NCI-H345 treated with DMSO at 0.1 percent for 48 hours (cell line): Measurements from ENCODE around the gene S1PR2.
"Not testable (repeated sequence)": the region's sequence is repeated elsewhere in the genome, so short reads cannot be mapped to it uniquely, and the experiment has no call there.

Experiments
- DNase-seq: peaks from one replicate; lab custom pipeline; 2025; ENCODE audit not compliant: unreplicated experiment; lab: John Stamatoyannopoulos, UW

The S1PR2 gene

DNA sequence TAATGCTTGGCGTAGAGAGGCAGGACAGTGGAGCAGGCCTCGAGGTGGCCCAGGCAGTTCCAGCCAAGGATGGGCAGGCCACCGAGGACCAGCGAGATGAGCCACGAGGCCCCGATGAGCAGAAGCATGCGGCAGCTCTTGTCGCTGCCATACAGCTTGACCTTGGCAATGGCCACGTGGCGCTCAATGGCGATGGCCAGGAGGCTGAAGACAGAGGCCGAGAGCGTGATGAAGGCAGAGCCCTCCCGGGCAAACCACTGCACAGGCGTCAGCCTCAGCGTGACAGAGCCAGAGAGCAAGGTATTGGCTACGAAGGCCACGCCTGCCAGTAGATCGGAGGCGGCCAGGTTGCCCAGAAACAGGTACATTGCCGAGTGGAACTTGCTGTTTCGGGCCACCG is 6.8 kb downstream of the S1PR2 start:
- no peak for DNase-seq

DNA sequence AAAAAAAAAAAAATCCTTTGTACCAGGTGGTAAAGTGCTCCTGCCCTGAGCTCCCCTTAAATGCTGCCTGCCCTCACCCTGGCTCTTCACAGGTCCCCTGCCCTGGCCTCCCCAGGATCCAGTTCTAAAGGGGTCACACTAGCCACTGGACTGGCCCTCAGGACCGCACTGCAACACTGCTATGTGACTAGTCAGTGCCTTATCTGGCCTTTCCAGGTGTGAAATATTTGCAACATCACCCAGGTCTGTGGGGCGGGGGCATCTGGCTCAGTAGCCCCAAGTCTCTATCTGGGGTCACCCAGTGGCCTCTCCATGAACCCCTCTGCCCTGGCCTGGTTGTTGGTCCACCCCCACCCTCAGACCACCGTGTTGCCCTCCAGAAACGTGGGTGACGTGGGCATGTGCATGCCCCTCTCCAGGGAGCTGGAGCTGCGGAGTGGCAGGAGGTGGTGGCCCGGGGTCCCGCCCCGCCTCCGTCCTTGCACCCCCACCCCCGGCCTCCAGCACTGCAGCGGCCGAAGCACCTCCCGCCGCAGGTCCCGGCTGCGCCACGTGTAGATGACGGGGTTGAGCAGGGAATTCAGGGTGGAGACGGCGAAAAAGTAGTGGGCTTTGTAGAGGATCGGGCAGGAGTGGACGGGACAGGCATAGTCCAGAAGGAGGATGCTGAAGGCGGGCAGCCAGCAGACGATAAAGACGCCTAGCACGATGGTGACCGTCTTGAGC is 7.5 kb downstream of the S1PR2 start:
- DNase-seq, result no peak

DNA sequence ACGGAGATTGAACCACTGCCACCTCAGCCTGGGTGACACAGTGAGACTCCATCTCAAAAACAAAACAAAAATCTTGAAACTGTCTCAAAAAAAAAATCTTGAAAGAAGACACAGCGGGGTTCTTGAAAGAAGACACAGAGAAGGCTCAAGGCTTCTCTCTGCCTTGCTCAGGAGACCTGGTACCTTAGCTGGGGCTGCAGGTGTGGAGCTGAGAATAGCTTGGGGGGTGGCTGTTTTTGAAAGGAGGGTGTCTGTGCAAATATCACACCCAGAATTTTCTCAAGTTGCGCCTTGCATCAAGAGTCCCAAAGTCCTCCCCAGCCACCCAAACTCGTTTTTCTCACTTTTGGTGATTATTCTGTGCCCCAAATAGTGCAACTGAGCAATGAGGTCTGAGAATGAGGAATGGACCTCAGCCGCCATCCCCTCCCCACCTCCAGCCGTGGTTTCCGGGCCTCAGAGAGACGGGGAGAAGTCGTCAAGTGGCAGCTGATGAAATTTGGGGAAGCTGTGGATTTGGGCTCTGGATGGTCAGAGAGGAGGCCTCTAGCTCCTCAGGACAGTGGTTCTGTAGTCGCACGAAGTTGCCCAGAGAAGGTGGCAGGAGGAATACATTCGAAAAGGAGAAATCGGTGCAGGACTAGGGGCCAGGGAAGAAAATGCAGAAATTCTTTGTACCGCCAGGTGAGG is 8.8 kb downstream of the S1PR2 start:
- DNase-seq, result no peak

DNA sequence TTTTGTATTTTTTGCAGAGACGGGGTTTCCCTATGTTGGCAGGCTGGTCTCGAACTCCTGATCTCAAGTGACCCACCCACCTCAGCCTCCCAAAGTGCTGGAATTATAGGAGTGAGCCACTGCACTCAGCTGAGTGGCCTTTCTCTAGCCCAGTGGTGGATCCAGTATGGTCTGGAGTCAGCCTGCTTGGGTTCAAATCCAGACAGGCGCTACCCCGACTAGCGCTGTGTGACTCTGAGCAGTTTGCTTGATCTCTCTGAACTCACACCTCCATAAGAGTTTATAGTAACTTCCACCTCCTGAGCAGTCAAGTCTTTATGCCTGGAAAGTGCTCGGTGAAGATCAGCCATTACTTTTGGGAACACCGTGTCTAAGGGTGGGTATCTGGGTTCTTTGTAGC is 10.4 kb downstream of the S1PR2 start:
- DNase-seq, result no peak

DNA sequence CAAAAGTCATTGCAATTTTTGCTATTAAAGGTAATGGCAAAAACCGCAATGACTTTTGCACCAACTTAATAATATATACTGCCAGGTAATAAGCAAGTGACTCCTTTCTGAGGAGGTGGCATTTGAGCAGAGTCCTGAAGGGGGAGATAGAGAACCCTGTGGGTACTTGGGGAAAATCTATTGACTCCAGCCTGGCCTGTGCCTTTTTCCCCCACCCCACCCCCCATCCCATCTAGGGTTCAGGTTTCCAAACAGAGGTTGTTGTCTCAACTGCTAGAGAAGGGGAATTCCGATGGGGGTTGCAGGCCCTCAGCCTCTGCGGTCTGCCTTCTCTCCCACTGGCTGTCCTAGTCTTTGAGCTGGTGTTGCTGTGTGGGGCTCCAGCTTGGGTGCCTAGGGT is 11.5 kb downstream of the S1PR2 start:
- no peak for DNase-seq

DNA sequence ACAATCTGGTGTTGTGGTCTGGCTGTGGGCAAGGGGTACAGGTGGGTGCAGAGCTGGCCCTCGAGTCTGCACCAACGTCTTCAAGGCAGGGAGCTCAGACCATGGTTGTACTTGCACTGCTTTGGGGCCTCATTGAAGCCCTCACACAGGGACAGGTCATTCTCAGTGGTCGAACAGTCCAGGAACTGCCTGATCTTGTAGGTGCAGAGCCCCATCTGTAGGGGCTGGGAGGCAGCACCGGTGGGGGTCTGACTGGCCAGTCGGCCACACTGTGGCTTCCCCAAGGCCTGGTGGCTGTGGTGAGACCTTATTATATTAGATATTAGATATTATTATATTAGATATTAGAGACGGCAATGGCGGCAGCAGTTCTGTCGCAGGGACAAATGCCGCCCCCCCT is 14.0 kb downstream of the S1PR2 start:
- DNase-seq, result no peak

DNA sequence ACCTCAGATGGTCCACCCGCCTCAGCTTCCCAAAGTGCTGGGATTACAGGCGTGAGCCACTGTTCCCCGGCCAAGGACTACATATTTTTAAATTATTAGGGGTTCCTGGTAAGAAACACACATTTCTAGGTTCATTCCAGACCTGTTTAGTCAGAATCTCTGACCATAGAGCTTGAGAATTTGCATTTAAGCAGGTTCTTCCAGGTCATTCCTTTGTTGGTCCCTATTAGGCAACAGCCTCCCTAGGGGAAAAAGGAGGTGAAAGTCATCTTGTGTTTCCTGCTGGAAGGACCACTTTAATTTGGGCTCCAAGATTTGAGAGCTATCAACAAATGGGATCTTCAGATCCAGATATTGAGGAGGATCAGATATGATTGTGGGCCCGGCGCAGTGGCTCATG is 16.3 kb downstream of the S1PR2 start:
- no peak for DNase-seq

DNA sequence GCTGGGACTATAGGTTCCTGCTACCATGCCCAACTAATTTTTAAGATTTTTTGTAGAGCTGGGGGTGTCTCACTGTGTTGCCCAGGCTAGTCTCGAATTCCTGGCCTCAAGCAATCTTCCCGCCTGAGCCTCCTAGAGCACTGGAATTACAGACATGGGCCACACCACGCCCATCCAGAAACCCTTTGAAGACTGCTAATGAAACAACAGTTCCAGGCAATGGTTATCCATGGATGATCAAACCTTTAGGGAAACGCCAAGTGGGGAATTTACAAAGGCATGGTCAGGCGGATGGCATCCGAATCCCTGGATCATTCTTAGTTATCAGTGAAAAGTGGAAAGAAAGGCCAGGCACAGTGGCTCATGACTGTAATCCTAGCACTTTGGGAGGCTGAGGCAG is 19.4 kb downstream of the S1PR2 start:
- no peak for DNase-seq

DNA sequence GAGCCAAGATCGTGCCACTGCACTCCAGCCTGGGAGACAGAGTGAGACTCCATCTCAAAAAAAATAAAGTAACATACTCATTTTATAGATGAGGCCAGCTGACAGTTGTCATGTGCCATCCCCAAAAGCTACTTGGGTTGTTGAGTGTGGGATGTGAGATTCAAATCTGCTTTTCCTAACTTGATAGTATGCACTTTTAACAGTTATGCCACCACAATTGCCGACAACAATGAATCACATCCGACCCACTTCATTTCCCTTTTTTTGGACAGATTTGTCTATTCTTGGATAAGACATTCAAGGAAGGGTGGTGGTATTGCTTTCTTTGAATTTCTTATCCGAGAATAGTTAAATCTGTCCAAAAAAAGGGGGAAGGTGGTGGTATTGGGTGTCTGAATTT is 20.1 kb downstream of the S1PR2 start:
- no peak for DNase-seq

DNA sequence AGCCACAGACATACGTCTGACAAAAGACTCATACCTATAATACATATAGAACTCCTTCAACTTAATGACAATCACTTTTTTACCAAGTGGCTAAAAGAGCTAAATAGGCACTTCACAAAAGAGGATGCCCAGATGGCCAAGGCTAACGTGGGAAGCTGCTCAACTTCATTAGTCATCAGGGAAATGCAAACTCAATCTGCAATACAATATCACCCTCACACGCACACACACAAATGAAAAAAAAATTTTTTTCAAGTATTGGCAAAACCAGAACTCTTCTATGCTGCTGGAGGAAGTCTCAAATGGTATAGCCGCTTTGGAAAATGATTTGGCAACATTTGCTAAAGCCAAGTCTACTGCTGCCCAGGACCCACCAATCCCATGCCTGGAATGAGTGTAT is 21.8 kb downstream of the S1PR2 start:
- DNase-seq, result no peak

DNA sequence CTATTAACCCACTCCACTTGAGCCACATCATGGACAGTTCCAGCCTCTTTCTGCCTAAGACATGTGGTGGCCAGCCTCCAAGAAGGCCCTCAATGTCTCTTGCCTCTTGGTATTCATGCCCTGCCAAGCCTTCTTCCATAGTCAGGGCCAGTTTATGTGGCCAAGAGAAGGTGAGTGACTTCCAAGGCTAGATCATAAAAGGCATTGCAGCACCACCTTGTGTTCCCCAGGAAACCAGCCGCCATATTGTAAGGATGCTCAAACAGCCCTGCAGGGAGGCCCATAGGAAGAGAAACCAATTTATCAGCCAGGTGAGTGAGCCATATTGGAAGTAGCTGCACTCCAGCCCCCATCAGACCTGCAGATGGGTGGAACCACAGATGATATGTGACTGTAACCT is 24.1 kb downstream of the S1PR2 start:
- no peak for DNase-seq

DNA sequence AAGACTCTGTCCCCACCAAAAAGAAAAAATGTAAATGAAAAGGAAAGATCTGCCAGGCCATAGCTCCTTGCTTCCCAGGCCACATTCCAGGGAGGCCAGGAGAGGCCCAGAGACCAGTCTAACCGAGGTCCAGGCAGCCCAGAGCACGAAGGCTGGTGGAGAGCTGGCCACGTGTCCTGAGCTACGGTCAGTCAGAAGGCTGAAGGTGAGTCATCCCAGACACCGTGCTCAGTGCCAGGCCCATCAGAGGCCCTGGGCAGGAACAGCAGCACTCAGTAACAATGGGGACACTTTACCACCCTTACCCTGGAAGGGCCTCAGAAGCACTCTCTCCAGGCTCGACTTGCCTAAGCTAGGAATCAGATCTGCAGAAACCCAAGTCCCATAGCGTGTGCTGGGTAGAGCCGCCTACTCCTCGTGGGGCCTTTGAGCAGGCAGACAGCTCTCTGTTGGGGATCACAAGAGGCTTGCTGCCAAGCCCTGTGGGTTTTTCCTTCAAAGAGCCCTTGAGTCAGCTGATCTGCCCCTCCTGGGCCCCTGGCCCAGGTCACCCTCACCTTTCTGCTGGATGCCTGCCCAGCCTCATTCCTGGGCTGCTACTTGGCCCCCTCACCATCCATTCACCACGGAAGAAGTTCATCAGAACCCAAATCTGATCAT is 24.8 kb downstream of the S1PR2 start:
- no peak for DNase-seq

DNA sequence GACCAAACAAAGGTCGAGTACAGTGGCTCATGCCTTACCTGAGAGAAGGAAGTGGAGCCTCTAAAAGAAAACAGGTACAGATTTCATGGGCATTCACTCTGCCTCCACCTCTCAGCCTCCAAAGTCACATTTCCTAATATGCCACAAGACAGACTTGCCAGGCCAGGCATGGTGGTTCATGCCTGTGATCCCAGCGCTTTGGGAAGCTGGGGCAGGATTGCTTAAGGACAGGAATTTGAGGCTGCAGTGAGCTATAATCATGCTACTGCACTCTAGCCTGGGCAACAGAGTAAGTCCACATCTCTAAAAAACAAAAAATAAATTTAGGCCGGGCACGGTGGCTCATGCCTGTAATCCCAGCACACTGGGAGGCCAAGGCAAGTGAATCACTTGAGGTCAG is 25.5 kb downstream of the S1PR2 start:
- DNase-seq, result no peak

DNA sequence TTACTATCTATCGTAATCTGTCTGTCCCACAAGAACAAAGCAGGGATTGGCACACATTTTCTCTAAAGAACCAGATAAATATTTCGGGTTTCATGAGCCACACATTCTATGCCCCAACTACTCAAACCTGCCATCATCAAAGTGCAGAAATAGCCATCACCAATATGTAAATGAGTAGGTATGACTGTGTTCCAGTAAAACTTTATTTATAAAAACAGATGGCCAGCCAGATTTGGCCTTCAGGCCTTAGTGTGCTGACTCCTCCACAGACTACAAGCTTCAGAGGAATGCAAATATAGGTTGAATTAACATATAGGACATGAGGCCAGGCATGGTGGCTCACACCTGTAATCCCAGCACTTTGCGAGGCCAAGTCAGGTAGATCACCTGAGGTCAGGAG is 27.4 kb downstream of the S1PR2 start:
- no peak for DNase-seq

DNA sequence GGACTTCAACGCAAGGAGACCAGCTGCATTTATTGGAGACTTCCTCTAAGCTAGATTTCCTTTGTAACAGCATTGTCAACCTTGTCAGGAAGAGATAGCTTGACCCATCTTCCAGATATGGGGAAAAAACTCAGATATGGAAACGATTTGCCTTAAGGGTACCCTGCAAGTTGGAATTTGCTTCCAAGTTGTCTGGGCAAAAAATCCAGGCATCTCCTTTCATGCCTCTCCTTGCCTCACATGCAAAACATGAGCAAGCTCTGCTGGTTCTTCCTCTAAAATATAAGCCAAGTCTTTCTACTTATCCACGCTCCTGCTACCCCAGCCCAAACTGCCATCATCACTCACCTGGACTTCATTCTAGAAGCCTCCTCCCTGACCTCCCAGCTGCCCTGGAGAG is 30.0 kb downstream of the S1PR2 start:
- no peak for DNase-seq

DNA sequence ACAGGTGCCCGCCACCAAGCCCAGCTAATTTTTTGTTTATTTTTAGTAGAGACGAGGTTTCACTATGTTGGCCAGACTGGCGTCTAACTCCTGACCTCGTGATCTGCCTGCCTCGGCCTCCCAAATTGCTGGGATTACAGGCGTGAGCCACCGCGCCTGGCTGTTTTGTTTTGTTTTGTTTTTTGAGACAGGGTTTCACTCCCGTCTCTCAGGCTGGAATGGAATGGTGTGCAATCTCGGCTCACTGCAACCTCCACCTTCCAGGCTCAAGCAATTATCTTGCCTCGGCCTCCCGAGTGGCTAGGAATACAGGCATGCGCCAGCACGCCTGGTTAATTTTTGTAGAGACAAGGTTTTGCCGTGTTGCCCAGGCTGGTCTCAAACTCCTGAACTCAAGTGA is 31.0 kb downstream of the S1PR2 start:
- not testable (repeated sequence) for DNase-seq

DNA sequence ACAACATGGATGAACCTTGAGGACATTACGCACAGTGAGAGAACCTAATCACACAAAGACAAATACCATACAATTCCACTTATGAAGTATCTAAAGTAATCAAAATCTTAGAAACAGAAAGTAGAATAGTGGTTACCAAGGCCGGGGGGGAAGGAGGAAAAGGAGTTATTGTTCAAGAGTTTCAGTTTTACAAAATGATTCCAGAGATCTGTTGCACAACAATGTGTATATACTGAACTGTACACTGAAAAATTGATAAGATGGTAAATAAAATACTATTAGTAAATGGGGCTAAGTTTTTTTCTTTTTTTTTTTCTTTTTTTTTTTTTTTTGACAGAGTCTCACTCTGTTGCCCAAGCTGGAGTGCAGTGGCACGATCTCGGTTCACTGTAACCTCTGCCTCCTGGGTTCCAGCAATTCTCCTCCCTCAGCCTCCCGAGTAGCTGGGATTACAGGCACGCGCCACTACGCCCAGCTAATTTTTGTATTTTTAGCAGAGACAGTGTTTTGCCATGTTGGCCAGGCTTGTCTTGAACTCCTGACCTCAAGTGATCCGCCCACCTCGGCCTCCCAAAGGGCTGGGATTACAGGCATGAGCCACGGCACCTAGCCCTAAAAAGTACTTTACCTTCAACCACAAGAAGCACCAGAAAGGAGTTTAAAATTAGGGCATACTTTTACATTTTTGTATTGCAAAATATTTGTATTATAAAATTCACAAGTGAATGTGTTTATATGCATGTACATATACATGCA is 32.1 kb downstream of the S1PR2 start:
- DNase-seq, result not testable (repeated sequence)

DNA sequence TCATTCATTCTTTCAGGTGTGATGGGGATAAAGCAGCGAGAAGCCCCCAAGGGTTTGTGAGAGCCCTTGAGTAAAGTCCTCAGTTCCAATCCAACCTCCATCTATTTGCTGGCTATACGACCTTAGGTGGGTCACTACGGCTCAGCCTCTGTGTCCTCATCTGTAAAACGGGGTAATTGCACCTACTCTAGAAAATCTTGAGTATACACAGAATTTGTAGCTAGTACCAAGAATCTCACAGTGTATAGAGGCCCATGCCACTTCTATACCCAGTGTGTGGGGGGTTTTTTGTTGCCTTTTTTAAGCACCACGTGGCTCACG is 36.0 kb downstream of the S1PR2 start:
- DNase-seq, result no peak

DNA sequence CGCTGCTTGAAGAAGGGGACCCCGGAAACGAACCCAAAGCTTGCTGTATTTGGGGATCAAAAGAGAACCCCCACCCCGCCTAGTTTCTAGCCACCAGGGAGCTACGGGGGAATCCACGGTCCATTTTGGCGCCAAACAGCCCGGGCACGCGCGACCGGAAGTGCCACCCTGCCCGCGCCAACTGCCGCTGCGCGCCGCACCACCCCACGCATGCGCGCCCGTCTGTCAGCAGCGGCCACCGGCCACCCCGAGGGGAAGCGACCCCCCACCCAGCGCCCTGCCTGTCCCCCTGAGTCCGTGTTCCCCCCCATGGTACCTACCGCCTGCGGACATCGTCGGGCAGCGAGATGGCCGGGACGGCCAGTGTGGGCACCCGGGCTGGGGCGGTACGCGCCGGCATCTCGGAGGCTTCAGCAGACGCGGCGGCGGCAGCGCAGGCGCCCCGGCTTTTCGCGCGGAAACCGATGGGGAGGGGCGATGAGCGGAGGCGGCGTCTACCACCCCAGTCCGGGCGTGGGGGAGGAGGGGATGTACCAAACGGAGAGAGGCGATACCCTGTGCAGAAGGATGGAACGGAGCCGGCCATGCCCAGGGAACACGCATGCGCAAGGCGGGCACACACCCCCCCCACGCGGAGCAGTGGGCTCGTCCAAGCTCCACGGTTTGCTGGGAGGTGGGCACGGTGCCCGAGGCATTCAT is 36.5 kb downstream of the S1PR2 start, which contains the start of gene DNMT1:
Gene DNMT1, minus strand, starts transcription at position 454 of the 699 bp plus-strand sequence. Its CDS starts 54 bp downstream, at position 400.
- peak; percentile 95 for DNase-seq

DNA sequence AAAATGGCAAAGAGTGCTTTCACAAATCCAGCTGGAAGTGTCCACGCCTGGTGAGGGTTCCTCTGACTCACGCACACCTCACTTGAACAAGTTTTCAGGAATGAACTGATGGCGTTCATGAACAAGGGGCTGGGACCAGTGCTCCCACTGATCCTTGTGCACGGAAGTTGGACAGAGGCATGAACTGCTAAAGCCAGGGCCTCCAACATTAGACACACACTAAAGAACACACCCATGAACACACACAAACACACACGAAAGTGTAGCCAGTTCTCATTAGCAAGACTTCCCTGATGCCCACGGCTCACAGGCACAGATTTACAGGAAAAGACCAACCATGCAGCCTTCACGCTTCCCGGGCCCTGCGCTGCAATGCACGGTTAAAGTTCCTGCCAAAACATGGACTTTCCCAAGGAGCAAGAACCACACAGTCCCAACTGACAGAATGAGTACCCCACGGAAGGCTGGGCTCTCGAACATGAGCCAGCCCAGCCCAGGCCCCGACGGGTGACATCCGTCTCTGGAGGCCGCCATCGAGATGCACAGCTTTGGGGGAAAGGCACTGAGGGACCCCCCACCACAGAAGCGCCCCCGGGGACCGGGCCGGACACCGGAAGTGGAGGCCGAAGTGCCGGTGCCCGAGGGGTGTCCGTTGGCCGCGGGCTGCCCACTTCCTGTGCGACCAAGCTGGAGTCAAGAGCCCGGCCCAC is 37.2 kb downstream of the S1PR2 start:
- DNase-seq, result peak; percentile 1
